Stromal cell of bone marrow (primary cell): ENCODE results near the gene ARHGAP9.

ENCODE experiments used
- DNase-seq: peaks from one replicate; pipeline ENCODE4 v3.0.0-alpha.2; 2012; ENCODE audit warnings: low read depth

The ARHGAP9 gene

GRCh38 chr12:57491393-57492280 lies 12.0 kb upstream of the ARHGAP9 start:
- no peak for DNase-seq

- DNase-seq = no peak
Measured at GRCh38 chr12:57490126-57490525, 10.5 kb upstream of the ARHGAP9 start.

GRCh38 chr12:57489157-57489641 lies 9.5 kb upstream of the ARHGAP9 start:
- DNase-seq = no peak

- DNase-seq = no peak
Measured at GRCh38 chr12:57488402-57489156, 8.9 kb upstream of the ARHGAP9 start.

- DNase-seq = peak; percentile 96
Measured at GRCh38 chr12:57487597-57488401, 8.1 kb upstream of the ARHGAP9 start, which contains the start of gene MARS1. Gene MARS1 (plus strand): TSS chr12:57488068. CDS start chr12:57488091, 23 bp downstream.

- no peak for DNase-seq
Measured at GRCh38 chr12:57487055-57487596, 7.5 kb upstream of the ARHGAP9 start.

- DNase-seq = no peak
Measured at GRCh38 chr12:57485695-57486094, 6.0 kb upstream of the ARHGAP9 start.

- no peak for DNase-seq
Measured at GRCh38 chr12:57483466-57483865, 3.8 kb upstream of the ARHGAP9 start.

GRCh38 chr12:57481671-57482070 lies 2.0 kb upstream of the ARHGAP9 start:
- no peak for DNase-seq

- DNase-seq = no peak
Measured at GRCh38 chr12:57479043-57479375, 657 bp downstream of the ARHGAP9 start.

- no peak for DNase-seq
Measured at GRCh38 chr12:57477710-57478681, 1.7 kb downstream of the ARHGAP9 start.

GRCh38 chr12:57476993-57477709 lies 2.5 kb downstream of the ARHGAP9 start:
- no peak for DNase-seq

GRCh38 chr12:57476162-57476992 lies 3.3 kb downstream of the ARHGAP9 start:
- no peak for DNase-seq

GRCh38 chr12:57475271-57476161 lies 4.2 kb downstream of the ARHGAP9 start:
- no peak for DNase-seq

- DNase-seq = no peak
Measured at GRCh38 chr12:57474862-57475261, 4.8 kb downstream of the ARHGAP9 start.

GRCh38 chr12:57474430-57474829 lies 5.2 kb downstream of the ARHGAP9 start:
- no peak for DNase-seq

GRCh38 chr12:57473886-57474285 lies 5.8 kb downstream of the ARHGAP9 start:
- DNase-seq = no peak

- no peak for DNase-seq
Measured at GRCh38 chr12:57473392-57473791, 6.3 kb downstream of the ARHGAP9 start.
